Peyer's patch (tissue), 4 donors: Measurements from ENCODE around the gene SLC2A1. TPM values are rescaled to one million over a fixed set of nuclear protein-coding genes. Genes with fewer than 3 reads are reported as not detected.
A peak's percentile ranks its signal among the peaks of the same experiment; 100 is the strongest.

Experiments
- DNase-seq, 3 donors: peaks; one replicate each; pipeline ENCODE4 v3.0.0-alpha.2; 2017 to 2019
- H3K27ac ChIP-seq, 4 donors: fragments of 200-600 bp; sonication (generic); one replicate each; pipeline ENCODE4 v1.5.1; 2016 to 2019
- H3K27me3 ChIP-seq, 2 donors: fragments of 200-600 bp; sonication (generic); one replicate each; pipeline ENCODE4 v1.5.1; 2019
- H3K36me3 ChIP-seq, 3 donors: fragments of 200-600 bp; sonication (generic); one replicate each; pipeline ENCODE4 v1.5.1; 2016 to 2019
- H3K4me1 ChIP-seq, 4 donors: fragments of 200-600 bp; sonication (generic); one replicate each; pipeline ENCODE4 v1.5.1; 2016 to 2019
- H3K4me3 ChIP-seq, 4 donors: fragments of 200-600 bp; sonication (generic); 1 replicate in 3 of 4; 2 replicates in 1 of 4; pipeline ENCODE4 v1.5.1; 2016 to 2019; ENCODE audit warnings: mild to moderate bottlenecking in 1 of 4
- H3K9me3 ChIP-seq, 4 donors: fragments of 200-600 bp; sonication (generic); one replicate each; pipeline ENCODE4 v1.5.1; 2016 to 2019; ENCODE audit warnings: mild to moderate bottlenecking in 1 of 4
- CTCF ChIP-seq, 6 experiments: fragments of 450-650 bp in 4 of 6; fragments of 200-600 bp in 2 of 6; sonication (generic) in 1 of 6; IDR thresholded peaks; one replicate each; pipeline ENCODE4 v1.5.1; 2017 to 2019; ENCODE audit warnings: antibody characterized with exemption in 6 of 6, mild to moderate bottlenecking in 3 of 6, moderate library complexity in 1 of 6
- POLR2A ChIP-seq, 2 donors: fragments of 450-650 bp; IDR thresholded peaks; one replicate each; pipeline ENCODE4 v1.5.1; 2017; ENCODE audit warnings: antibody characterized with exemption in 2 of 2, mild to moderate bottlenecking in 2 of 2, moderate library complexity in 2 of 2
- total RNA-seq, 4 donors: library from RNA; depleted of rRNA; stranded (reverse); fragments of >200 nt; gene quantifications; one replicate each; pipeline ENCODE4 v1.1.0, GENCODE V29; 2016

SLC2A1 gene
- total RNA-seq, 4 donors from 2014 or later = 15.7 to 35.7 (median 32.3) TPM

GRCh38 chr1:42949312-42950115, 9.2 kb downstream of the SLC2A1 start:
- Histone ChIP-seq H3K36me3 (no peaks in the 10 kb centered on the region), H3K4me1 (peaks cover 0 to 48% (median 36%) of the 10 kb centered on the region in 4 donors), H3K27ac (peak overlapping the region in 1 of 4 donors; percentile 99)

GRCh38 chr1:42947965-42948732, 10.5 kb downstream of the SLC2A1 start:
- no peak overlapping the region for H3K4me3 ChIP-seq
- H3K9me3 ChIP-seq = no peaks in the 10 kb centered on the region
- no peak for DNase-seq
- H3K27me3 ChIP-seq = no peaks in the 10 kb centered on the region
- TF ChIP-seq CTCF (IDR thresholded peaks at IDR 0.05) (no peak), POLR2A (IDR thresholded peaks at IDR 0.05) (no peak)
- no peaks in the 10 kb centered on the region for H3K36me3 ChIP-seq
- peak overlapping the region in 1 of 4 donors; percentile 99 for H3K27ac ChIP-seq
- peaks cover 6 to 55% (median 46%) of the 10 kb centered on the region in 4 donors for H3K4me1 ChIP-seq

More at GRCh38 chr1:42949312-42950115, 9.2 kb downstream of the SLC2A1 start:
- H3K27me3 ChIP-seq = no peaks in the 10 kb centered on the region
- no peaks in the 10 kb centered on the region for H3K9me3 ChIP-seq
- TF ChIP-seq POLR2A (IDR thresholded peaks at IDR 0.05) (no peak), CTCF (IDR thresholded peaks at IDR 0.05) (no peak)
- H3K4me3 ChIP-seq = no peak overlapping the region
- no peak for DNase-seq

- Histone ChIP-seq H3K9me3 (no peaks in the 10 kb centered on the region), H3K27ac (no peak overlapping the region), H3K36me3 (peaks cover 0 to 8% (median 0%) of the 10 kb centered on the region in 3 donors), H3K4me1 (peaks cover 11 to 54% (median 48%) of the 10 kb centered on the region in 4 donors), H3K4me3 (no peak overlapping the region), H3K27me3 (no peaks in the 10 kb centered on the region)
- TF ChIP-seq POLR2A (IDR thresholded peaks at IDR 0.05) (no peak), CTCF (IDR thresholded peaks at IDR 0.05) (no peak)
- no peak for DNase-seq
Observed at GRCh38 chr1:42947117-42947516, 11.6 kb downstream of the SLC2A1 start.

GRCh38 chr1:42946120-42946898, 12.4 kb downstream of the SLC2A1 start:
- Histone ChIP-seq H3K27me3 (no peaks in the 10 kb centered on the region), H3K9me3 (no peaks in the 10 kb centered on the region), H3K4me3 (no peak overlapping the region), H3K4me1 (peaks cover 14 to 54% (median 46%) of the 10 kb centered on the region in 4 donors), H3K27ac (peak overlapping the region in 1 of 4 donors; percentile 68), H3K36me3 (peaks cover 0 to 8% (median 0%) of the 10 kb centered on the region in 3 donors)
- no peak for TF ChIP-seq CTCF (IDR thresholded peaks at IDR 0.05)
- no peak for TF ChIP-seq POLR2A (IDR thresholded peaks at IDR 0.05)
- DNase-seq = no peak

- no peaks in the 10 kb centered on the region for H3K9me3 ChIP-seq
- H3K4me1 ChIP-seq = peaks cover 14 to 55% (median 47%) of the 10 kb centered on the region in 4 donors
- H3K4me3 ChIP-seq = no peak overlapping the region
- no peak for TF ChIP-seq POLR2A (IDR thresholded peaks at IDR 0.05)
- no peak for TF ChIP-seq CTCF (IDR thresholded peaks at IDR 0.05)
- peak overlapping the region in 3 of 4 donors; percentile 52 to 77 (median 68) for H3K27ac ChIP-seq
- no peaks in the 10 kb centered on the region for H3K27me3 ChIP-seq
- peaks cover 0 to 8% (median 0%) of the 10 kb centered on the region in 3 donors for H3K36me3 ChIP-seq
- no peak for DNase-seq
Observed at GRCh38 chr1:42945164-42945563, 13.5 kb downstream of the SLC2A1 start.
